Activated naive CD8-positive, alpha-beta T cell (primary cell): Measurements from ENCODE around the gene CCSER2.
"Not testable (repeated sequence)": the region's sequence is repeated elsewhere in the genome, so short reads cannot be mapped to it uniquely, and the experiment has no call there.

Experiments used
- H3K27ac Mint-ChIP-seq: one replicate; pipeline ENCODE4 v1.8.0; 2021; ENCODE audit warnings: mixed read lengths
- H3K27me3 Mint-ChIP-seq: one replicate; pipeline ENCODE4 v1.8.0; 2021; ENCODE audit warnings: mixed read lengths
- H3K36me3 Mint-ChIP-seq: one replicate; pipeline ENCODE4 v1.8.0; 2021; ENCODE audit warnings: mixed read lengths
- H3K4me1 Mint-ChIP-seq: one replicate; pipeline ENCODE4 v1.8.0; 2021; ENCODE audit warnings: low read depth, mixed read lengths
- H3K4me3 Mint-ChIP-seq: one replicate; pipeline ENCODE4 v1.8.0; 2021; ENCODE audit warnings: mild to moderate bottlenecking, mixed read lengths
- H3K9me3 Mint-ChIP-seq: one replicate; pipeline ENCODE4 v1.8.0; 2021; ENCODE audit warnings: low read depth, mixed read lengths

Gene CCSER2

DNA sequence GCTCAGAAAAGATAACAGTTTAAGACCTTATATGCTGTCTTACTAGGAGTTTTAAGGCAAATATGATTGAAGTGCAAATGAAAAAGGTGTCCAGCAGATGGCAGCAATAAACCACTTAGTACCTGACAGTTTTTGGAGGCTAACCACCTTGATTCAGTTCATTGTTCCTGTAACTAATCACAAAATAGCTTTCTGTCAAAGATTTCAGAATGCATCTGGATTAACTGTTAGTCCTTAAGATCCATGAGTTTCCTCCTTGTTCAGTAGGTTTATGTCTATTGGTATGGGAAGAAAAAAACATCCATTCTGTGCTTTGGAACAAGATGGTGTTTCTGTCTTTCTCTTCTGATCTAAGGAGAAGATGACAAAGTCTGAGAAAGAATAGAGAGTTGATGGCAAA lies 46.6 kb downstream of the CCSER2 start:
- Mint-ChIP-seq H3K27me3 (no peaks in the 10 kb centered on the region), H3K4me1 (peaks cover 57% of the 10 kb centered on the region), H3K4me3 (no peak overlapping the region), H3K9me3 (no peaks in the 10 kb centered on the region), H3K36me3 (peaks cover 6% of the 10 kb centered on the region), H3K27ac (peak overlapping the region; percentile 50)

DNA sequence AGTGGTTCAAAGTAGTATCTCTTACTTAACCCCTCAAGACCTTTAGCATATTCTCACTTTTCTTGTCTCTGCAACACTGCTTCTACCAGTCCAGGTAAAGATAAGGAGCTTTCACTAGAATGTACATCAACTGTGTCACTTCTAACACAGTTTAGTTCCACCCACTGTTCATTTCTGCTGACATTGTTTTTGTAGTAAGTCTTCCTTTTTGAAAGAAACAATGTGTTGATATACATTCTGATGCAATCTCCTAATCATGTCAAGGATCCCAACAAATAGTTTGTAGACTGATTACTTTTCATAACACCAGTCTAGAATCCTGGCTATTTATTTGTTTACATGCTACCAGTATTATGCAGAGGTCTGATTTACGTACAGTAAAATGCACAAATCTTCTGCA lies 47.5 kb downstream of the CCSER2 start:
- Mint-ChIP-seq H3K4me1 (peaks cover 57% of the 10 kb centered on the region), H3K9me3 (no peaks in the 10 kb centered on the region), H3K27me3 (no peaks in the 10 kb centered on the region), H3K36me3 (peaks cover 11% of the 10 kb centered on the region), H3K4me3 (no peak overlapping the region), H3K27ac (no peak overlapping the region)

DNA sequence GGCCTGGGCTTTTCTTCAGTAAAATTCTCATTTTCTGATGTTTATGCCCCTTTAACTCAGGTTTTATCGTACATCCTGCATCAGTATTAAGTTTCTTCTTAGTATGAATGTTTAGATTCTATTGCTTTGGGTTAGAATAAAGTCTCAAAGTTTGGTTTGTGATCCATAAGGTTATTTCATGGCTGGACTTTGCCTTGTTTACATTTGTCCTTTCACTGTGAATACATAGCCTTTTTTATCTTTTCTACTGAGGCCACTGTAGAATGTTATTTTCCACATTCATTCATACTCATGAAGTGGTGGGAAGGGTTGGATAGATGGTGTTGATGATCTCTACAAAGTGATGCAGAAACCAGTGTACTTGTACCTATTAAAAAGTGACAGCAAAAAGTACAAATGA lies 59.8 kb downstream of the CCSER2 start:
- peaks cover 42% of the 10 kb centered on the region for H3K4me1 Mint-ChIP-seq
- no peaks in the 10 kb centered on the region for H3K9me3 Mint-ChIP-seq
- no peaks in the 10 kb centered on the region for H3K27me3 Mint-ChIP-seq
- peaks cover 29% of the 10 kb centered on the region for H3K36me3 Mint-ChIP-seq
- H3K4me3 Mint-ChIP-seq: no peak overlapping the region
- no peak overlapping the region for H3K27ac Mint-ChIP-seq

DNA sequence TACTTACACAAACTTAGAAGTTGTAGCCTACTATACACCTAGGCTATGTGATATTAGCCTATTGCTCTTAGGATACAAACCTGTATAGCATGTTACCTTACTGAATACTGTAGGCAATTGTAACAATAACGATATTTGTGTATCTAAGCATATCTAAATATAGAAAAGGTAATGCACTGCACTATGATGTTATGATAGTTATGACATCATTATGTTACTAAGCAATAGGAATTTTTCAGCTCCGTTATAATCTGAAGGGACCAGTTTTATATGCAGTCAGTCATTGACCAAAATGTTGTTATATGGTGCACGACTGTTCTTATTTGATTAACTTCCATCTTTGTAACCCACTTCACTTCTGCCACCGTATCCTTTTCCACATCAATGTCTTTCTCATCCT lies 62.0 kb downstream of the CCSER2 start:
- H3K4me3 Mint-ChIP-seq: no peak overlapping the region
- no peak overlapping the region for H3K27ac Mint-ChIP-seq
- H3K36me3 Mint-ChIP-seq: peaks cover 13% of the 10 kb centered on the region
- H3K9me3 Mint-ChIP-seq: no peaks in the 10 kb centered on the region
- no peaks in the 10 kb centered on the region for H3K27me3 Mint-ChIP-seq
- peaks cover 41% of the 10 kb centered on the region for H3K4me1 Mint-ChIP-seq

DNA sequence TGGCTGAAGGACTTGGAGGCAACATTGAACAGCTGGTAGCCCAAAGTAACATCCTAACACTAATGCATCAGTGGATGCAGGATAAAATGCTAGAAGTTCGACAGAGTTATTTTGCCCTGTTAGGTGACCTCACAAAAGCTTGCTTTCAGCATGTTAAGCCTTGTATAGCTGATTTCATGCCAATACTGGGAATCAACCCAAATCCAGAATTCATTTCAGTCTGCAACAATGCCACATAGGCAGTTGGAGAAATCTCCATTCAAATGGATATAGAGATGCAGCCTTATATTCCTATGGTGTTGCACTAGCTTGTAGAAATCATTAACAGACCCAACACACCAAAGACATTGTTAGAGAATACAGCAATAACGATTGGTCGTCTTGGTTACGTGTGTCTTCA lies 62.9 kb downstream of the CCSER2 start:
- Mint-ChIP-seq H3K36me3 (peaks cover 10% of the 10 kb centered on the region), H3K27me3 (no peaks in the 10 kb centered on the region), H3K27ac (no peak overlapping the region), H3K4me3 (no peak overlapping the region), H3K4me1 (peaks cover 42% of the 10 kb centered on the region), H3K9me3 (no peaks in the 10 kb centered on the region)

GRCh38 chr10:84392181-84392580 lies 63.8 kb downstream of the CCSER2 start:
- no peak overlapping the region for H3K27ac Mint-ChIP-seq
- H3K27me3 Mint-ChIP-seq: no peaks in the 10 kb centered on the region
- peaks cover 8% of the 10 kb centered on the region for H3K36me3 Mint-ChIP-seq
- H3K4me3 Mint-ChIP-seq: no peak overlapping the region
- peaks cover 45% of the 10 kb centered on the region for H3K4me1 Mint-ChIP-seq
- no peaks in the 10 kb centered on the region for H3K9me3 Mint-ChIP-seq

GRCh38 chr10:84395581-84395980 lies 67.2 kb downstream of the CCSER2 start:
- Mint-ChIP-seq H3K27me3 (no peaks in the 10 kb centered on the region), H3K27ac (no peak overlapping the region), H3K4me1 (peaks cover 43% of the 10 kb centered on the region), H3K4me3 (no peak overlapping the region), H3K36me3 (peaks cover 15% of the 10 kb centered on the region), H3K9me3 (no peaks in the 10 kb centered on the region)

- Mint-ChIP-seq H3K27ac (peak overlapping the region; percentile 10), H3K4me3 (peak overlapping the region; percentile 4), H3K27me3 (no peaks in the 10 kb centered on the region), H3K36me3 (peaks cover 23% of the 10 kb centered on the region), H3K9me3 (no peaks in the 10 kb centered on the region), H3K4me1 (peaks cover 37% of the 10 kb centered on the region)
These were observed 69.4 kb downstream of the CCSER2 start for GRCh38 chr10:84397735-84398144.

GRCh38 chr10:84398696-84399095 lies 70.3 kb downstream of the CCSER2 start:
- H3K9me3 Mint-ChIP-seq: no peaks in the 10 kb centered on the region
- no peaks in the 10 kb centered on the region for H3K27me3 Mint-ChIP-seq
- H3K36me3 Mint-ChIP-seq: peaks cover 23% of the 10 kb centered on the region
- H3K4me3 Mint-ChIP-seq: no peak overlapping the region
- H3K4me1 Mint-ChIP-seq: peaks cover 35% of the 10 kb centered on the region
- H3K27ac Mint-ChIP-seq: no peak overlapping the region

DNA sequence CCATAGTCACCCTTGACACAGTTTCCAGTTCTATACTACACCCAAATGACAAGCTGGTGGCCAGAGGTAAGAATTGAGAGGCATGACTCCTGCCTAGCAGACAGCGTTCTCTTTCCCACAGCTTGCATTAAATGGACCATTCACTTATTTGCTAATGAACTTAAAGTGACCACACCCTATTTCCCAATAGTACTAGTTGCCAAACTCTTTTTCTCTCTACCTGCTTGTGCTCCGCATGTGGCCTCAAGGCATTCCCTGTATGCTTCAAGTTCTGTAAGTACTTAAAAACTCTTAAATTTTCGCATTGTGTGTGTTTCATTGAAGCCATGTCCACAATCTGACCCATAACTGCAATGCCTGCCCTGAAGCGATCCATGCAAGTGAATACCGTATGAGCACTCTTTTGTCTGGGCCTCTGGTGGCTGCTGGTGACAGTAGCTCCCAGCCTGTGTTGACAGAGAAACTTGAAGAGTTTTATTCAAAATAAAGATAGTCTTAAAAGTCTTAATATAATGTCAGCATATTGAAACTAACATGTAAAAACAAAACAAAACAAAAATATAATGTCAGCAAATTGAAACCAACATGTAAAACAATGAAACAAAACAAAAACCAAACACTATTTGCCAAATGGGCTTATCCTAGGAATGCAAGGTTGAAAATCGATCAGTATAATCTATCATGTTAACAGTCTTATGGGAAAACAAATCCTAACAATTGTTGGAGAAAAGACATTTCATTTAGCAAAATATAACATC lies 73.6 kb downstream of the CCSER2 start:
- Mint-ChIP-seq H3K4me1 (peaks cover 44% of the 10 kb centered on the region), H3K27ac (peak overlapping the region; percentile 43), H3K9me3 (no peaks in the 10 kb centered on the region), H3K36me3 (peaks cover 22% of the 10 kb centered on the region), H3K27me3 (no peaks in the 10 kb centered on the region), H3K4me3 (no peak overlapping the region)

DNA sequence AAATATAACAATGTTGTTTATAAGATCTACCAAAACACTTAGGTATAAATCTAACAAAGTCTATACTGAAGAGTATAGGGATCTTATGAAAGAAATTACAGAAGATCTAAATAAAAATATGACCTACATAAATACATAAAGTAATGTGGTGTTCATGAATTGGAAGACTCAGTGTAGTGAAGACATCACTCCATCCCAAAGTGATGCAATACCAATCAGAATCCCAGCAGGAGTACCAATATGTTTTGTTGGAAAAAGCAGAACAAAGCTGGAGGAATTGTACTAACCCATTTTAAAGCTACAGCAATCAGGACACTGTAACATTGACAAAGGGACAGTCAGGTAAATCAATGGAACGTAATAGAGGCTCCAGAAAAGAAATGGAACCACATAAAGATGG lies 76.4 kb downstream of the CCSER2 start:
- Mint-ChIP-seq H3K27me3 (no peaks in the 10 kb centered on the region), H3K36me3 (peaks cover 25% of the 10 kb centered on the region), H3K9me3 (no peaks in the 10 kb centered on the region), H3K4me1 (peaks cover 42% of the 10 kb centered on the region), H3K4me3 (no peak overlapping the region), H3K27ac (no peak overlapping the region)

DNA sequence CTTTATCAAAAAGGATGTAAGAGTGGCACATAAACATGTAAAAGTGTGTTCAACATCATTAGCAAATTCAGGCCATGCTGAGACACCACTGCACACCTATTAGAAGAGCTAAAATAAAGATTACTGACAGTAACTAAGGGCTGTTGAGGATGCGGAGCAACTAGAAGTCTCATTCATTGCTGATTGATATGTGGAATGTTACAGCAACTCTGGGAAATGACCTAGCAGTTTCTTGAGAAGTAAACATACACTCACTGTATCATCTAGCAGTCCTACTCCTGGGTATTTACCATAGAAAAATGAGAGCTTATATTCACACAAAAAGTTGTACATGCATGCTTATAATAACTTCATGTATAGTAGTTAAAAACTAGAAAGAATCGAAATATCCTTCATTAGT lies 77.3 kb downstream of the CCSER2 start:
- Mint-ChIP-seq H3K9me3 (peaks cover 3% of the 10 kb centered on the region), H3K27ac (no peak overlapping the region), H3K36me3 (peaks cover 30% of the 10 kb centered on the region), H3K4me1 (peaks cover 44% of the 10 kb centered on the region), H3K27me3 (no peaks in the 10 kb centered on the region), H3K4me3 (no peak overlapping the region)

DNA sequence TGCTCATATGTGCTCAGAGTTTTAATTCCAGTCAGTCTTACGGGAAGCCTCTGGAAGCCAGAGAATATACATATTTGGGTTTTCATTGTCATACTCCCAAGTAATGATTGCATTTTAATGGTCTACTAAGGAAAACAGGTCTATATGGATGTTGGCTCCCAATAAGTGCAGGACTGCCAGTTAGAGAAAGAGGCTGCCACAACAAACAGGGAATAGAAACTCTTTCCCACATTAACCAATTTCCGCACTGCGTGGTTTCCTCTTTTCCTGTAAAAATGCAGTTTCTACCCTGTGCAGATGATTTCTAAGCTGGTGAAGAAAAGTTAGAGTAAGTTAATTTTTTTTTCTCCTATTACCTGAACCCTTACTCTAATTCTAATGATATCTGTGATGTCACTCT lies 78.2 kb downstream of the CCSER2 start:
- H3K4me3 Mint-ChIP-seq: no peak overlapping the region
- no peak overlapping the region for H3K27ac Mint-ChIP-seq
- H3K36me3 Mint-ChIP-seq: peaks cover 33% of the 10 kb centered on the region
- H3K4me1 Mint-ChIP-seq: peaks cover 39% of the 10 kb centered on the region
- peaks cover 11% of the 10 kb centered on the region for H3K9me3 Mint-ChIP-seq
- H3K27me3 Mint-ChIP-seq: no peaks in the 10 kb centered on the region

DNA sequence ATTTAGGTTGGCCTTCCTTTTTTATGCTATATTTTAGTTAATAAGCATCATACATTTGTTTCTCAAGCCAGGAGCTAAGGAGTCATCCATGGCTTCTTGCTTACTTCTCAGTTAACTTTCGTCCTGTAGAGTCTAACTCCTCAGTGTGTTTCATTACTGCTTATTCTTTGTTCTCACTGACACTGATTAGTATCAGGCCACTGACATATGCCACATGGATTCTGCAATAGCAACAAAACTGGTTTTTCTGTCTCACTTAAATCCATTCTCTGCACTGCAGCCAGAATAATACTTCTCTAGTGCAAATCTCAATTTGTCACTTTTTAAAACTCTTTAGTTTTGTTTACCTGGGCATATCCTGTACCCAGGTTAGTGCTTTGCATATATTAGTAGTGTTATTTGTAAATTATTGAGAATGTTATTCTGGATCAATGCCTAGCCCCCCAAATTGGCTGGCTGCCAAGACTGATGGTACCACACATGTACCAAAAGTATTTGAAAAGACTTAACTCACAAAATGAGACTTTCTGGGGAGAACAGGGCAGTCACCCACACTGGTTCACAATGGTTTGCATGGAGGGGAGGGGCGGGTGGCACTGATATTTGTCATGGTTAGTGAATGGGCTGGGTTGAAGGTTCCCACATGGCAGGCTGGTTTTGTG lies 79.1 kb downstream of the CCSER2 start:
- Mint-ChIP-seq H3K27me3 (no peaks in the 10 kb centered on the region), H3K27ac (peak overlapping the region; percentile 37), H3K9me3 (peaks cover 21% of the 10 kb centered on the region), H3K4me1 (peaks cover 39% of the 10 kb centered on the region), H3K36me3 (peaks cover 37% of the 10 kb centered on the region), H3K4me3 (no peak overlapping the region)

GRCh38 chr10:84412482-84412881 lies 84.1 kb downstream of the CCSER2 start:
- Mint-ChIP-seq H3K9me3 (peaks cover 35% of the 10 kb centered on the region), H3K4me3 (no peak overlapping the region), H3K27ac (no peak overlapping the region), H3K27me3 (no peaks in the 10 kb centered on the region), H3K36me3 (peaks cover 63% of the 10 kb centered on the region), H3K4me1 (peaks cover 42% of the 10 kb centered on the region)

DNA sequence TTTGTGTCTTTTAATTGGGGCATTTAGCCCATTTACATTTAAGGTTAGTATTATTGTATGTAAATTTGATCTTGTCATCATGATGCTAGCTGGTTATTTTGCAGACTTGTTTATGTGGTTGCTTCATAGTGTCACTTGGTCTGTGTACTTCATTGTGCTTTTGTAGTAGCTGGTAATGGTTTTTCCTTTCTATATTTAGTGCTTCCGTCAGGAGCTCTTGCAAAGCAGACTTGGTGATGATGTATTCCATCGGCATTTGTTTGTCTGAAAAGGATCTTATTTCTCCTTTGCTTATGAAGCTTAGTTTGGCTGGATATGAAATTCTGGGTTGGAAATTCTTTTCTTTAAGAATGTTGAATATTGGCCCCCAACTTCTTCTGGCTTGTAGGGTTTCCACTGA lies 85.7 kb downstream of the CCSER2 start:
- peaks cover 63% of the 10 kb centered on the region for H3K36me3 Mint-ChIP-seq
- not testable (repeated sequence) for H3K27me3 Mint-ChIP-seq, H3K4me3 Mint-ChIP-seq, H3K27ac Mint-ChIP-seq
- peaks cover 35% of the 10 kb centered on the region for H3K9me3 Mint-ChIP-seq
- peaks cover 39% of the 10 kb centered on the region for H3K4me1 Mint-ChIP-seq
